Hematopoietic multipotent progenitor cell treated with erythropoietin and hydrocortisone succinate and interleukin-3 and kit ligand, for 8 days (in vitro differentiated cells): ENCODE data around the gene HK1.

Experiments used
- DNase-seq: peaks from one replicate; pipeline ENCODE4 v3.0.0-alpha.2; 2015

HK1 gene

DNA sequence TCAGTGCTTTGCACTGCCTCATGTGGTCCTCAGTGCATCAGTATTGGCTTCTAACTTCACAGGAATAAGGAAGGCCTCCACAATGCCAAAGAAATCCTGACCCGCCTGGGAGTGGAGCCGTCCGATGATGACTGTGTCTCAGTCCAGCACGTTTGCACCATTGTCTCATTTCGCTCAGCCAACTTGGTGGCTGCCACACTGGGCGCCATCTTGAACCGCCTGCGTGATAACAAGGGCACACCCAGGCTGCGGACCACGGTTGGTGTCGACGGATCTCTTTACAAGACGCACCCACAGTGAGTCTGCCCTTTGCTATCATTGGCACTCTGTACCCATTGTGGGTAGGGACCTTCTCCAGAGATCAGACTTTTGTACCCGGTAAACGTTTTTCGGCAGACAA, 101.5 kb downstream of the HK1 start:
- no peak for DNase-seq

- no peak for DNase-seq
These were observed 104.3 kb downstream of the HK1 start for GRCh38 chr10:69382382-69383117.

DNA sequence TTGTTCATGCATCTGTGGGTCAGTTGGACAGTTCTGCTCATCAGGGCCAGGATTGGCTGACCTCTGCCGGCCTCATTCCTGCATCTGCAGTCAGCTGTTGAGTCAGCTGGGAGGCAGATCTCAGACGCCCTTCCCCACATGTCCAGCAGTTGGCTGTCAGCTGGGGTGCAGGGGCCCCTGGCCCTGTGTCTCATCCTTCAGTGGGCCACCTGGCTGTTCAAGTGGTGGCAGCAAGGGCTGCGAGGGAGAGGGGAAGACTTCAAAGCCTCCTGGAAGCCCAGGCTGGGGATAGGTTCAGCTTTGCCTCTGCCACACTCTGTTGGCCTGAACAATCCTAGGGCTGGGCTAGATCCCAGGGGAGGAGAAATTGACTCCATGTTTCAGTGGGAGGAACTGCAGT, 105.3 kb downstream of the HK1 start:
- no peak for DNase-seq

DNA sequence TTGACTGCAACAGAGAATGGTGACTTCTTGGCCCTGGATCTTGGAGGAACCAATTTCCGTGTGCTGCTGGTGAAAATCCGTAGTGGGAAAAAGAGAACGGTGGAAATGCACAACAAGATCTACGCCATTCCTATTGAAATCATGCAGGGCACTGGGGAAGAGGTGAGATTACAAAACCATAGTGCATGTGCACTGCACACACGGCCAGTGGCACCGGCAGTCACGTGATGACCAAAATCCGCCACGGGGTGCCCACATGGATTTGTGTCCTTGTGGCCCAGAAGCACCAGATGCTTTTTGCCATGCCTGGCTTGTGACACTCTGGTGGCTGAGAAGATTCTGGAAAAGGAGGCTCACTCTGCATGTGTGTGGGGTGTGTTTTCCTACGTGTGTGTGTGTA, 106.0 kb downstream of the HK1 start:
- no peak for DNase-seq

- no peak for DNase-seq
These were observed 107.4 kb downstream of the HK1 start for GRCh38 chr10:69385454-69386350.

DNA sequence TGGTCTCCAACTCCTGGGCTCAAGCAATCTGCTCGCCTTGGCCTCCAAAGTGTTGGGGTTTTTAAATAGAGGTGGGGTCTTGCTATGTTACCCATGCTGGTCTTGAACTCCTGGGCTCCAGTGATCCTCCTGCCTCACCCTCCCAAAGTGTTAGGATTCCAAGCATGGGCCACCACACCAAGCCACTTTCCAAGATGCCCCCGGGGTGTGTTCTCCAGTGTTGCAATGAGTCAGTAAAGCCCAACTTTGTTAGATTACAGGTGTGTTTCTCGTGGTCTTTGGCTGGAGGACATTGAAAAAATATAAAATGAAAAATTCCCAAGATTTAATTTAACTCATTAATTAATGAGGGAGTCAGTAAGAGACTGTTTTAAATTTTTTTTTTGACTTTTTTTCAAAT, 109.2 kb downstream of the HK1 start:
- no peak for DNase-seq

GRCh38 chr10:69388488-69388887, 110.2 kb downstream of the HK1 start:
- no peak for DNase-seq

DNA sequence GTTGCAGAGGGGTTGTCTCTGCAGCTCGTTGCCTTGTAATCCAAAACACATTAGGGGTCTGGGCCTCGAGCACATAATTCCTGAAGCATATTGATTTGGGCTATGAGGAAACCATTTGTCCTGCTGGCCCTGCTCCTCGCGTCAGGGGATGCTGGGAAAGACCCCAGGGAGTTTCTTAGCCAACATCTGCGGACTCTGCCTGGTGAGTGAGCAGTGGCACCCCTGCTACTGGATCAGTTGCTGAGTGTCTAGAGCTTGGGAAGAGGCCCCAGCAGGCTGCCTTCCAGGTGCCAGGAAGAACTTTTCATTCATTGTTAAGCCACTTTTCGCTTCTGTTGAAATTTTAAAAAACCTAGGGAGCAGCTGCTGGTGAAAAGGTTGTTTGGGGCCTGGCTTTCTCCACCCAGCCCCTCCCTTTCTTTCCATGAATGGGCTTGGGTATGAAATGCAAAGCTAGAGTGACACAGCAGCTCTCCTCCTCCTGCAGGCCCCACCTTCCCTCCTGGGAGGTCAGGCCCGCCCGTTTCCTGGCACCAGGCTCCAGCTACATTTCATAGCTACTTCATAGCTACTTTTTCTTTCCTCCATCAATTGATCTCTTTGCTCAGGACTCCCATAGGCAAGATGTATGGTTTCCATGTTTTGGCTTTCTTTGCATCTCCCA, 111.7 kb downstream of the HK1 start:
- peak; percentile 85 for DNase-seq

DNA sequence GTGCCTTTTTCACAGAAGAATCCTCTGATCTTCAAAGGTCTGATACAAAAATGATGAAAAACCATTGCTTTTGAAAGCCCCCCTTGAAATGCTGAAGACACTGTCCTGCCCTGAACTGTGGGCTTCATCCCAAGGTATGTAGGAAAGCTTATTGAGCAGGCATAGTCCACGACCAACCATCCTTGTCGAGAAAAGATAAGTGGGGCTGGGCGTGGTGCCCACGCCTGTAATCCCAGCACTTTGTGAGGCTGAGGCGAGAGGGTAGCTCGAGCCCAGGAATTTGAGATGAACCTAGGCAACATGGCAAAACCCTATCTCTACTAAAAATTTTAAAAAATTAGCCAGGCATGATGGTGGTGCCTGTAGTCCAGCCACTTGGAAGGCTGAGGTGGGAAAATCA, 112.9 kb downstream of the HK1 start:
- no peak for DNase-seq

GRCh38 chr10:69392481-69393000, 114.2 kb downstream of the HK1 start:
- peak; percentile 88 for DNase-seq

DNA sequence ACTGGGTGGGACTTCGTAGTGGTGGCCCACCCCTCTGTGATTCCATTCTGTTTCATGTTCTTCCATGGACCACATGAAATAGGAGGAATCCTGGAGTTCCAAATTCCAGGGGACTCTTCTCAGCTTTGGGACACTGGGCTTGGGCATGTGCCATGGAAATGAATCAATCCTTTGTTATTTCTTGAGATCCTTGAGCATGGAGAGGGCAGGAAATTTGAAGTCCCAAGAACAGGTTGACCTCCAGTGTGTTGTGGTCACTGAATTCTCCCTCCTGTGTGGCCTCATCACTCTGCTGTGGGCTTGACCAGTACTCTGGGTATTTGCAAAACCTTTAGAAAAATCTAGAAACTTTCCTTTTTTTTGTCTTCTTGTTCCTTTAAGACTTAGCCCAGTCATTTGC, 115.7 kb downstream of the HK1 start:
- DNase-seq: no peak

- DNase-seq: no peak
These were observed 119.7 kb downstream of the HK1 start for GRCh38 chr10:69397972-69398371.

- DNase-seq: no peak
These were observed 120.2 kb downstream of the HK1 start for GRCh38 chr10:69398466-69398865.

- DNase-seq: no peak
These were observed 122.6 kb downstream of the HK1 start for GRCh38 chr10:69400936-69401335.

GRCh38 chr10:69401416-69401815, 123.1 kb downstream of the HK1 start:
- DNase-seq: no peak

GRCh38 chr10:69402386-69402785, 124.1 kb downstream of the HK1 start:
- no peak for DNase-seq

GRCh38 chr10:69403066-69403465, 124.8 kb downstream of the HK1 start:
- DNase-seq: no peak

- DNase-seq: no peak
These were observed 125.2 kb downstream of the HK1 start for GRCh38 chr10:69403519-69403918.

DNA sequence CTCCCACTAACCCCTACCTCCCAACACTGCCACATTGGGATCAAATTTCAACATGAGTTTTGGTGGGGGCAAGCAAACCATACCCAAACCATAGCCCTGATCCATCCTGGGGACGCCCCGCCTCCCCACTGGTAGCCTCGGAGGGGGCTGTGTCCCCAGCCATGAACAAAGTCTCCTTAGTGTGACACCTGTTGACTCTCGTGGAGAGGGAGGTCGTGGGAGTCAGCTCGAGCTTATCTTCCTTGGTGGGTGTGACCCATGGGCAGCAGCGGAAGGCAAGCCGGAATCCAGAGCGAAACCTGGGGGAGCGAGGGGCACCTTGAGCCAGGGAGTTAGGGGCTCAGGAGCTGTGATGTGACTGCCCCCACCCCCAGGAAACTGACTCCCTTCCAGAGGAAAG, 126.5 kb downstream of the HK1 start:
- no peak for DNase-seq

GRCh38 chr10:69405221-69405620, 126.9 kb downstream of the HK1 start:
- DNase-seq: no peak

- DNase-seq: no peak
These were observed 128.1 kb downstream of the HK1 start for GRCh38 chr10:69406302-69406811.

DNA sequence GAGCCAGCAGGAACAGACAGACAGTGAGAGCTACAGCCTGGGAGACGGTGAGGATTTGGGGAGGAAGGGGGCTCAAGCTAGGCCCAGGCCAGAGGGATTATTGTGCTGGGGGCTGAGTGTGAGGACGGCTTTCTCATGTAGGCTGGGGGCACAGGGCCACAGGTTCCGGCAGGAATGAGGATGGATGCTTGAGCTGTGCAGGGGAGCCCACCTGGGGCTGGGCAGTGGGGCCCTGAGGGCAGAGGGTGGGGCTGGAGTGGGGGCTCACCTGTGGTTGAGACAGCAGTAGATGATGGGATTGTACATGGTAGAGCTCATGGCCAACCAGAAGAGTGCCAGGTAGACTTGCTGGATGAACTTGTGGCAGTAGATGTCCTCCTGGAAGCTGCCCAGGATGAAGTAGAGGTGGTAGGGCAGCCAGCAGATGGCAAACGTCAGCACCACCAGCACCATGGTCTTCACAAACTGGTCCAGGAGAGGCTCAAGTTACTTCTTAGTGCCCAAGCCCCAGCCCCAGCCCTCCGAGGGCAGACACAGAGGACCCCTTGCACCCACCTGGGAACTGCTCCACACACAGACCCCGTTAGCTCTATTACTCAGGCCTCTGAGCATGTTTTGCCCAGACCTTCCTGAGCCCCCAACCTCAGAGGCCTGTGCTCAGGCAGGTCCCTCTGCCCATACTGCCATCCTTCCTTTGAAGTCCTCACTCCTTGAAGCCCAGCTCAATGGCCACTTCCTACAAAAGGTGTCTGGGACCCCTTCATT, 128.7 kb downstream of the HK1 start:
- DNase-seq: peak; percentile 11
